IMR-90 (cell line): ENCODE results near the gene CCDC177. TPM values are rescaled to one million over a fixed set of nuclear protein-coding genes. Genes with fewer than 3 reads are reported as not detected.

Experiments used
- ATAC-seq: fragments of 200-7000 bp; cut with Tn5 transposase; 2 replicates; pipeline ENCODE4 v1.9.1; 2020; ENCODE audit warnings: low read depth, mild to moderate bottlenecking, moderate library complexity
- BruUV-seq: library from RNA; stranded (reverse); fragments of 400-500 nt; replicated peaks from 2 replicates; lab custom pipeline; 2021; lab: Mats Ljungman, UMichigan
- CTCF ChIA-PET: fragments of 300-600 bp; formaldehyde crosslinking; extraction: SDS; loops from one replicate; lab custom pipeline; 2021; ENCODE audit warnings: antibody characterized with exemption; lab: Yijun Ruan, JAX
- POLR2A ChIA-PET: fragments of 300-600 bp; sonication (Branson Sonifier 250); formaldehyde crosslinking; loops from one replicate; lab custom pipeline; 2022; ENCODE audit warnings: antibody characterized with exemption; ENCODE audit not compliant: unreplicated experiment; lab: Charles Lee
- DNase-seq: peaks from one replicate; pipeline ENCODE4 v3.0.0; 2013
- H2AFZ ChIP-seq: replicated peaks from 2 replicates; pipeline ENCODE3; 2013; ENCODE audit warnings: low read length, mild to moderate bottlenecking; ENCODE audit not compliant: poor library complexity
- H2AK5ac ChIP-seq: 2 replicates; pipeline ENCODE4 v1.6.1; 2013; ENCODE audit warnings: low read depth, low read length, inconsistent platforms
- H2AK9ac ChIP-seq: replicated peaks from 2 replicates; pipeline ENCODE3; 2013; ENCODE audit warnings: mild to moderate bottlenecking, low read depth, low read length, moderate library complexity; ENCODE audit not compliant: poor library complexity
- H2BK120ac ChIP-seq: 2 replicates; pipeline ENCODE4 v1.6.1; 2013; ENCODE audit warnings: low read depth, low read length, inconsistent platforms
- H2BK15ac ChIP-seq: 3 replicates; pipeline ENCODE4 v1.6.1; 2013; ENCODE audit warnings: low read depth, low read length, inconsistent platforms
- H2BK20ac ChIP-seq: 2 replicates; pipeline ENCODE4 v1.6.1; 2013; ENCODE audit warnings: low read depth, mild to moderate bottlenecking, inconsistent platforms, low read length, moderate library complexity
- H2BK5ac ChIP-seq: 2 replicates; pipeline ENCODE4 v1.6.1; 2013; ENCODE audit warnings: mild to moderate bottlenecking, low read depth, low read length, inconsistent platforms; ENCODE audit not compliant: poor library complexity, severe bottlenecking
- H3K14ac ChIP-seq: replicated peaks from 2 replicates; pipeline ENCODE4 v1.6.1; 2013; ENCODE audit warnings: low read depth, low read length, inconsistent platforms
- H3K18ac ChIP-seq: 2 replicates; pipeline ENCODE4 v1.6.1; 2013; ENCODE audit warnings: low read depth, low read length, control low read depth
- H3K23ac ChIP-seq: 2 replicates; pipeline ENCODE4 v1.6.1; 2013; ENCODE audit warnings: low read depth, low read length, inconsistent platforms
- H3K27ac ChIP-seq: 2 replicates; pipeline ENCODE4 v1.5.1; 2013; ENCODE audit warnings: mild to moderate bottlenecking, control low read depth, low read length; ENCODE audit not compliant: insufficient read depth
- H3K27me3 ChIP-seq: 2 replicates; pipeline ENCODE4 v1.6.1; 2013; ENCODE audit warnings: low read length; ENCODE audit not compliant: control insufficient read depth, insufficient read depth
- H3K36me3 ChIP-seq: 2 replicates; pipeline ENCODE4 v1.6.1; 2013; ENCODE audit warnings: low read length, mixed read lengths; ENCODE audit not compliant: control insufficient read depth, insufficient read depth
- H3K4ac ChIP-seq: 2 replicates; pipeline ENCODE4 v1.6.1; 2013; ENCODE audit warnings: low read depth, low read length, inconsistent platforms
- H3K4me1 ChIP-seq: 2 replicates; pipeline ENCODE4 v1.6.1; 2013; ENCODE audit warnings: low read length, mixed read lengths; ENCODE audit not compliant: control insufficient read depth, insufficient read depth
- H3K4me2 ChIP-seq: 2 replicates; pipeline ENCODE4 v1.6.1; 2013; ENCODE audit warnings: low read depth, mild to moderate bottlenecking, control low read depth, low read length, moderate library complexity
- H3K4me3 ChIP-seq: 2 replicates; pipeline ENCODE4 v1.5.1; 2013; ENCODE audit warnings: low read depth, mild to moderate bottlenecking, control low read depth, low read length, moderate library complexity; ENCODE audit not compliant: insufficient read depth
- H3K56ac ChIP-seq: 2 replicates; pipeline ENCODE4 v1.6.1; 2013; ENCODE audit warnings: low read length, inconsistent platforms; ENCODE audit not compliant: insufficient read depth; ENCODE audit errors: extremely low read depth
- H3K79me1 ChIP-seq, 2 experiments: 2 replicates each; pipeline ENCODE4 v1.6.1; 2013; ENCODE audit warnings: low read length in 2 of 2, inconsistent platforms in 1 of 2, low read depth in 1 of 2
- H3K9ac ChIP-seq: 2 replicates; pipeline ENCODE4 v1.6.1; 2013; ENCODE audit warnings: low read depth, low read length, control low read depth
- H3K9me1 ChIP-seq: 2 replicates; pipeline ENCODE4 v1.6.1; 2013; ENCODE audit warnings: low read length, inconsistent platforms; ENCODE audit not compliant: insufficient read depth
- H3K9me3 ChIP-seq: 2 replicates; pipeline ENCODE4 v1.6.1; 2013; ENCODE audit warnings: low read length; ENCODE audit not compliant: control insufficient read depth, insufficient read depth
- H4K20me1 ChIP-seq: 2 replicates; pipeline ENCODE4 v1.6.1; 2013; ENCODE audit warnings: low read length, inconsistent platforms; ENCODE audit not compliant: insufficient read depth
- H4K5ac ChIP-seq: 2 replicates; pipeline ENCODE4 v1.6.1; 2013; ENCODE audit warnings: mild to moderate bottlenecking, low read depth, low read length, control low read depth
- H4K8ac ChIP-seq, 2 experiments: 2 replicates each; pipeline ENCODE4 v1.6.1; 2013; ENCODE audit warnings: low read depth in 2 of 2, low read length in 2 of 2, control low read depth in 1 of 2, inconsistent platforms in 1 of 2
- H4K91ac ChIP-seq: 2 replicates; pipeline ENCODE4 v1.6.1; 2013; ENCODE audit warnings: low read depth, low read length, inconsistent platforms; ENCODE audit not compliant: insufficient read depth
- CEBPB ChIP-seq: IDR thresholded peaks from 2 replicates; pipeline ENCODE4 v1.6.1; 2012; ENCODE audit warnings: low read depth, low read length, improper control_type of control experiment
- FOS ChIP-seq: fragments of 150-350 bp; IDR thresholded peaks from 2 replicates; pipeline ENCODE4 v1.6.1; 2016; ENCODE audit warnings: low read depth, low read length
- WGBS, 2 experiments: methylation state at CpG; one replicate each; pipeline versions ENCODE4 v1.1.5 to v1.1.7; 2013; ENCODE audit warnings: missing lambda C conversion rate in 2 of 2; ENCODE audit not compliant: insufficient read length in 1 of 2; ENCODE audit errors: extremely low coverage in 2 of 2; 5-methylcytosine and 5-hydroxymethylcytosine counted together
- dilution Hi-C: fragments of 300-500 bp; cut with HindIII; formaldehyde crosslinking; loops from one replicate; pipeline ENCODE4 v1.14.3; 2018; ENCODE audit warnings: low sequenced_read_pairs; ENCODE audit not compliant: unreplicated experiment
- in situ Hi-C: fragments of 300-500 bp; cut with MboI; formaldehyde crosslinking; loops from 3 replicates; pipeline ENCODE4 v1.14.3; 2019; ENCODE audit warnings: low sequenced_read_pairs, inconsistent platforms, mixed read lengths
- intact Hi-C: fragments of 100-400 bp; cut with micrococcal nuclease; formaldehyde crosslinking; loops from 2 replicates; pipeline ENCODE4 v1.10.0; 2022
- polyA plus RNA-seq, 3 experiments: library from polyadenylated mRNA; depleted of rRNA; stranded (reverse); fragments of >200 nt; gene quantifications; 2 replicates each; pipeline ENCODE4 v1.2.3, GENCODE V29; 2012; ENCODE audit warnings: low replicate concordance in 1 of 3
- total RNA-seq: library from RNA; depleted of rRNA; stranded (reverse); fragments of >200 nt; gene quantifications from 2 replicates; pipeline ENCODE4 v1.2.3, GENCODE V29; 2012

CCDC177 gene
- total and polyA plus RNA-seq, 2 of the 4 experiments (the other 2 are of a cell fraction) = not detected

DNA sequence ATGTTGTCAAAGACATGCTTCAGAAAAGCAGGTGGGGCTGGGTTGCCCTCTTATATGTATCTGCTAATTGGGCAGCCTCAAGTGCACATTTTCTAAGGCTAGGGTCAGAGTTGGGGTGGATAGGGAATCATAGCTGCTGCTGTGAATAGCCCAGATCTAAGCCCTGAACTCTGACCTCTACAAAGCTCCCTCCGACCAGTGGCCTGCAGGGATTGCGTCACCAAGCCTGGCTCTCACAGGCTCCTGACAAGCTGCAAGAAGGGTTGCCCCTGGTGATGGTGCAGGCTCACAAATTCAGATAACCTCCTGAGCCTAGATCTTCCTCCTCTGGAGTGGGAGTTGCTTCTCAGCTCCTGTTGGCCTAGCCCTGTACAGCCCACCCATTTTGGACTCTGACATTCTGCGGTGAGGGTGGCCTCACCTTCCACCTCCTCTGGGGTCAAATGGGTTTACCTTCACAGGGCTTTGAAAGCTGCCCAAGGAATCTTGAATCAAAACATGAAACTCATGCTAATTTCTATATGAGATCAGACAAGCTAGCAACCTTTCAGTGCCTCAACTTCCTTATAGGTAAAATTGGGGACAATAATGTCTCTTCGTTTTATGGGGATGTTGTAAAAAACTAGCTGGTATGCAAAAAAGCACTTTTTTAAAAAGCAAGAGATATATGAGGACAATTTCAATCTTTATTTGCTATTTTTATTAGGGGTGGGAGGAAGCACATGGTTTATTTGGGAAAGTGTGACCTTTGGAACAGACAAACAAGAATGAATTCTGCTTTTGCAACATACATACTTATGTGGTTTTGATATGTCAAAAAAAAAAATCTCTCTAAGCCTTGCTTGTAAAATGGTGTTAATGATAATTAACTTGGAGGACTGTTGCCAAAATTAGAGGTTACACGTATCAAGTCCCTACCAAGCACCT lies 31.9 kb upstream of the CCDC177 start:
- in situ Hi-C loops = loop anchor here (5.0 kb wide), 1 partner anchor 111 kb away; no protein-coding TSS in a partner anchor

More for the DNA sequence above, 31.9 kb upstream of the CCDC177 start:
- ATAC-seq (no peak), DNase-seq (no peak)
- H2BK120ac ChIP-seq = no peak overlapping the region
- H3K9me1 ChIP-seq = peaks cover 8% of the 10 kb centered on the region; the same call in 1 of the 2 replicates
- peaks cover 10 to 14% of the 10 kb centered on the region in 2 experiments for H3K79me1 ChIP-seq
- no peak overlapping the region for H2AFZ ChIP-seq
- no peak overlapping the region for H3K14ac ChIP-seq
- no peak overlapping the region for H3K4me3 ChIP-seq
- no peak overlapping the region for H3K4me2 ChIP-seq
- ChIA-PET CTCF (interaction anchor here (0.7 to 2.6 kb wide), 2 partner anchors 58 to 120 kb away, joined by 7 to 12 read pairs; no protein-coding TSS in a partner anchor), POLR2A (no interaction called here)
- H3K18ac ChIP-seq = no peak overlapping the region
- H3K9me3 ChIP-seq = no peaks in the 10 kb centered on the region
- no CpG with 5 or more reads among the region's 5 CpGs for WGBS, 2 experiments
- H2BK20ac ChIP-seq = no peak overlapping the region
- H3K36me3 ChIP-seq = no peaks in the 10 kb centered on the region
- no peak overlapping the region for H3K23ac ChIP-seq
- H2BK5ac ChIP-seq = no peak overlapping the region
- no peak overlapping the region for H3K9ac ChIP-seq
- no peak overlapping the region for H2BK15ac ChIP-seq
- no TSS peak for BruUV-seq
- no peak overlapping the region for H3K56ac ChIP-seq
- dilution Hi-C loops (no loop called here), intact Hi-C loops (no loop called here)
- H3K4ac ChIP-seq = no peak overlapping the region
- no peak overlapping the region for H4K8ac ChIP-seq
- H4K20me1 ChIP-seq = 0 out of 2 replicates have a peak, but pooled peaks cover 3% of the 10 kb centered on the region
- no peaks in the 10 kb centered on the region for H3K27me3 ChIP-seq
- 0 out of 2 replicates have a peak overlapping the region, but pooled peaks have one; percentile 38 for H4K5ac ChIP-seq
- peaks cover 15% of the 10 kb centered on the region for H3K4me1 ChIP-seq
- TF ChIP-seq FOS (no peak), CEBPB (peak; percentile 78)
- H4K91ac ChIP-seq = no peak overlapping the region
- no peak overlapping the region for H3K27ac ChIP-seq
- peak overlapping the region; percentile 15; the same call in 1 of the 2 replicates for H2AK5ac ChIP-seq
- no peak overlapping the region for H2AK9ac ChIP-seq
